HEK293 (cell line): ENCODE measurements around the gene CYP4V2.

Experiments used
- CTCF ChIA-PET: fragments of 350-600 bp; formaldehyde crosslinking; extraction: SDS; loops from one replicate; lab custom pipeline; 2021; ENCODE audit warnings: antibody characterized with exemption; lab: Yijun Ruan, JAX
- POLR2A ChIA-PET: fragments of 300-600 bp; formaldehyde crosslinking; extraction: SDS; loops from one replicate; lab custom pipeline; 2020; ENCODE audit warnings: antibody characterized with exemption, inconsistent platforms; lab: Yijun Ruan, JAX
- H3K27ac ChIP-seq: fragments of 200-500 bp; sonication (Bioruptor generic); 2 replicates; pipeline ENCODE4 v1.5.1; 2014; ENCODE audit warnings: low read depth, low read length, control low read depth, inconsistent platforms; ENCODE audit errors: extremely low read depth
- H3K36me3 ChIP-seq, 2 experiments: fragments of 200-500 bp in 1 of 2; sonication (Bioruptor generic) in 1 of 2; 1 replicate in 1 of 2; 2 replicates in 1 of 2; pipeline ENCODE4 v1.5.1; 2014 to 2017; ENCODE audit warnings: inconsistent platforms in 2 of 2, low read length in 2 of 2; ENCODE audit not compliant: control insufficient read depth in 2 of 2, insufficient read depth in 1 of 2
- H3K4me1 ChIP-seq: fragments of 200-500 bp; sonication (Bioruptor generic); 2 replicates; pipeline ENCODE4 v1.5.1; 2014; ENCODE audit warnings: mild to moderate bottlenecking, low read length, inconsistent platforms; ENCODE audit not compliant: control insufficient read depth, insufficient read depth
- H3K4me3 ChIP-seq: 2 replicates; pipeline ENCODE4 v1.5.1; 2011; ENCODE audit warnings: low read depth, mild to moderate bottlenecking, control low read depth, low read length, moderate library complexity
- H3K9me3 ChIP-seq: fragments of 200-500 bp; sonication (Bioruptor generic); 2 replicates; pipeline ENCODE4 v1.5.1; 2014; ENCODE audit warnings: low read depth, low read length, inconsistent platforms; ENCODE audit not compliant: control insufficient read depth, insufficient read depth
- FEZF1 ChIP-seq: fragments of 450-650 bp; formaldehyde crosslinking; IDR thresholded peaks from 2 replicates; pipeline ENCODE4 v1.5.1; 2016; ENCODE audit warnings: missing biosample characterization, missing genetic modification characterization
- GLIS2 ChIP-seq: fragments of 450-650 bp; formaldehyde crosslinking; IDR thresholded peaks from 2 replicates; pipeline ENCODE4 v1.5.1; 2016; ENCODE audit warnings: missing biosample characterization, missing genetic modification characterization
- HOXD13 ChIP-seq: sonication (generic); formaldehyde crosslinking; IDR thresholded peaks from 2 replicates; pipeline ENCODE4 v1.8.0; 2022; ENCODE audit warnings: missing genetic modification reagents, borderline replicate concordance
- KLF9 ChIP-seq: fragments of 450-650 bp; formaldehyde crosslinking; IDR thresholded peaks from 2 replicates; pipeline ENCODE4 v1.5.1; 2016; ENCODE audit warnings: missing biosample characterization, missing genetic modification characterization, low read depth
- YY2 ChIP-seq: fragments of 450-650 bp; formaldehyde crosslinking; IDR thresholded peaks from 2 replicates; pipeline ENCODE4 v1.5.1; 2016; ENCODE audit warnings: missing biosample characterization, missing genetic modification characterization
- ZBTB10 ChIP-seq: fragments of 450-650 bp; formaldehyde crosslinking; IDR thresholded peaks from 2 replicates; pipeline ENCODE4 v1.5.1; 2016; ENCODE audit warnings: missing biosample characterization, missing genetic modification characterization
- ZBTB17 ChIP-seq: fragments of 450-650 bp; formaldehyde crosslinking; IDR thresholded peaks from 2 replicates; pipeline ENCODE4 v1.5.1; 2016; ENCODE audit warnings: missing biosample characterization, missing genetic modification characterization
- ZBTB20 ChIP-seq: fragments of 450-650 bp; formaldehyde crosslinking; IDR thresholded peaks from 2 replicates; pipeline ENCODE4 v1.5.1; 2016; ENCODE audit warnings: missing biosample characterization, missing genetic modification characterization
- ZBTB8A ChIP-seq: fragments of 450-650 bp; formaldehyde crosslinking; IDR thresholded peaks from 2 replicates; pipeline ENCODE4 v1.5.1; 2016; ENCODE audit warnings: missing biosample characterization, missing genetic modification characterization
- ZIC2 ChIP-seq: fragments of 450-650 bp; formaldehyde crosslinking; IDR thresholded peaks from 2 replicates; pipeline ENCODE4 v1.5.1; 2016; ENCODE audit warnings: missing biosample characterization, missing genetic modification characterization
- ZNF148 ChIP-seq: fragments of 450-650 bp; formaldehyde crosslinking; IDR thresholded peaks from 2 replicates; pipeline ENCODE4 v1.5.0; 2017; ENCODE audit warnings: missing biosample characterization, missing genetic modification characterization, borderline replicate concordance
- ZNF169 ChIP-seq: fragments of 450-650 bp; formaldehyde crosslinking; IDR thresholded peaks from 2 replicates; pipeline ENCODE4 v1.5.1; 2016; ENCODE audit warnings: missing biosample characterization, missing genetic modification characterization
- ZNF239 ChIP-seq: fragments of 450-650 bp; formaldehyde crosslinking; IDR thresholded peaks from 2 replicates; pipeline ENCODE4 v1.5.1; 2016; ENCODE audit warnings: missing biosample characterization, missing genetic modification characterization
- ZNF324 ChIP-seq: fragments of 450-650 bp; formaldehyde crosslinking; IDR thresholded peaks from 2 replicates; pipeline ENCODE4 v1.5.1; 2016; ENCODE audit warnings: missing biosample characterization, missing genetic modification characterization
- ZNF335 ChIP-seq: fragments of 450-650 bp; formaldehyde crosslinking; conservative IDR thresholded peaks from 2 replicates; pipeline ENCODE4 v1.5.1; 2016; ENCODE audit warnings: missing biosample characterization, missing genetic modification characterization
- ZNF394 ChIP-seq: fragments of 450-650 bp; formaldehyde crosslinking; IDR thresholded peaks from 2 replicates; pipeline ENCODE4 v1.5.1; 2016; ENCODE audit warnings: missing biosample characterization, missing genetic modification characterization, mild to moderate bottlenecking, moderate library complexity, borderline replicate concordance
- ZNF600 ChIP-seq: fragments of 450-650 bp; formaldehyde crosslinking; IDR thresholded peaks from 2 replicates; pipeline ENCODE4 v1.5.1; 2016; ENCODE audit warnings: missing biosample characterization, missing genetic modification characterization
- ZNF639 ChIP-seq: fragments of 450-650 bp; formaldehyde crosslinking; IDR thresholded peaks from 2 replicates; pipeline ENCODE4 v1.5.1; 2016; ENCODE audit warnings: missing biosample characterization, missing genetic modification characterization
- ZNF76 ChIP-seq: fragments of 450-650 bp; formaldehyde crosslinking; IDR thresholded peaks from 2 replicates; pipeline ENCODE4; 2016; ENCODE audit warnings: low read depth, missing biosample characterization, missing genetic modification characterization, borderline replicate concordance
- ZNF830 ChIP-seq: fragments of 450-650 bp; IDR thresholded peaks from 2 replicates; pipeline ENCODE4 v1.5.0; 2018; ENCODE audit warnings: missing biosample characterization, missing genetic modification characterization, low read depth, mild to moderate bottlenecking, moderate library complexity

Gene CYP4V2

GRCh38 chr4:186190581-186191199, 677 bp upstream of the CYP4V2 start (continued):
- TF ChIP-seq ZNF76 (tag by site-specific recombination) (peak; percentile 24; the same call in 1 of the 2 replicates), ZBTB20 (tag by site-specific recombination) (peak; percentile 81; the same call in 1 of the 2 replicates), ZNF335 (tag by site-specific recombination) (peak; percentile 78), ZNF324 (tag by site-specific recombination) (no peak), ZNF148 (tag by site-specific recombination) (no peak), HOXD13 (CRISPR knock-in tag) (no peak)
- TF ChIP-seq, all 188 proteins: peak for 10

GRCh38 chr4:186192066-186192612, 772 bp downstream of the CYP4V2 start:
- Histone ChIP-seq H3K4me3 (peak overlapping the region; percentile 77), H3K4me1 (no peaks in the 10 kb centered on the region; the same call in 1 of the 2 replicates), H3K36me3 (no peaks in the 10 kb centered on the region), H3K27ac (peak overlapping the region; percentile 84; the same call in 1 of the 2 replicates), H3K9me3 (no peaks in the 10 kb centered on the region)
- CTCF ChIA-PET: interaction anchor here (0.6 to 1.7 kb wide), 3 partner anchors 9 to 116 kb away, joined by 3 to 6 read pairs (median 3); no protein-coding TSS in a partner anchor
- TF ChIP-seq ZBTB17 (tag by site-specific recombination) (peak; percentile 57; the same call in 1 of the 2 replicates), ZNF324 (tag by site-specific recombination) (no peak), ZNF335 (tag by site-specific recombination) (peak; percentile 50), ZIC2 (tag by site-specific recombination) (peak; percentile 70), ZNF830 (tag by site-specific recombination) (no peak), ZNF600 (tag by site-specific recombination) (peak; percentile 32; the same call in 1 of the 2 replicates), ZBTB8A (peak; percentile 48; the same call in 1 of the 2 replicates), YY2 (tag by site-specific recombination) (no peak), ZBTB20 (tag by site-specific recombination) (peak; percentile 75), ZNF394 (no peak), GLIS2 (tag by site-specific recombination) (peak; percentile 16; the same call in 1 of the 2 replicates), FEZF1 (tag by site-specific recombination) (0 out of 2 replicates have a peak, but pooled peaks have one; percentile 11), ZNF239 (no peak), ZBTB10 (tag by site-specific recombination) (no peak), ZNF169 (tag by site-specific recombination) (no peak), KLF9 (tag by site-specific recombination) (no peak), ZNF639 (tag by site-specific recombination) (no peak)
- TF ChIP-seq, all 188 proteins: peak for 8
- POLR2A ChIA-PET: interaction anchor here (1.6 kb wide), 1 partner anchor 125 kb away, joined by 3 read pairs; no protein-coding TSS in a partner anchor
